Left lobe of liver (tissue), 2 donors: ENCODE data around the gene HIVEP3. TPM values are rescaled to one million over a fixed set of nuclear protein-coding genes. Genes with fewer than 3 reads are reported as not detected.

Experiments used
- ATAC-seq: fragments of 200-7000 bp; cut with Tn5 transposase; one replicate; pipeline ENCODE4 v1.9.1; 2020; ENCODE audit warnings: mild to moderate bottlenecking, moderate library complexity
- DNase-seq: peaks from one replicate; pipeline ENCODE4 v3.0.0-alpha.2; 2020; ENCODE audit warnings: low spot score
- total RNA-seq: library from RNA; stranded (reverse); gene quantifications from one replicate; pipeline ENCODE4 v1.2.1, GENCODE V29; 2021
- donor health status: DM: no; HTN: no; CAD: no; lungs with moderate emphysema.
- donor health status: DM: no; HTN: yes; CAD: no.

HIVEP3 gene
- total RNA-seq, 1 donor from 2014 or later, result 2.6 TPM

DNA sequence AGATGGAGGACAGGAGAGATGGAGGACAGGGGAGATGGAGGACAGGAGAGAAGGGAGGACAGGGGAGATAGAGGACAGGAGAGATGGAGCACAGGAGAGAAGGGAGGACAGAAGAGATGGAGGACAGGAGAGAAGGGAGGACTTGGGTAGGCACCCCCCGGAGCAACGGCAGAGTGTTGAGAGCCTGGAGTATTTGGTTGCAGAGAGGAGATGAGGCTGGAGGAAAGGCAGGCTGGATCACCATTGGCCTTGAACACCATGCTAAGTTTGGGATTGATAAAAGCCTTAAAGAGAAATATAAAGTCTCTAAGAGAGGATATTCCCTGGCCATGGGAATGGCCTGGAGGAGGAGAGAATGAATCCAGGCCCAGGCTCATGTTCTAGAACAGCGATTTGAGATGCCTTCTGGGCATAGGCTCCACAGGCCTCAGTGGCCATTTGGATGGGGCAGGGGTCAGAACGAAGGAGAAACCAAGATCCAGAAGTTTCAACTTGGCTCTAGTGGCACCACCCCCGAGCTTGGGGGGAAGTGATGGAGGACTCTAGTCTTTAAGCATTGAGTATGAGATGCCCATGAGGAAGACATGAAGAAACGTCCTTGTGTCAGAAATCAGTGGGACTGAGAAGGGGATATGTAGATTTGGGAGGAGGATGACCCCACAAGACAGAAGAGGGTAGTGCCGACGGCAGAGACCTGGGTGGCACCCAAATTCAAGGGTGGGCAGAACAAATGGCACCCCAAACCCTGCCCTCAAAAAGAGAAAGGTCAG is 386.3 kb downstream of the HIVEP3 start:
- DNase-seq, result no peak

DNA sequence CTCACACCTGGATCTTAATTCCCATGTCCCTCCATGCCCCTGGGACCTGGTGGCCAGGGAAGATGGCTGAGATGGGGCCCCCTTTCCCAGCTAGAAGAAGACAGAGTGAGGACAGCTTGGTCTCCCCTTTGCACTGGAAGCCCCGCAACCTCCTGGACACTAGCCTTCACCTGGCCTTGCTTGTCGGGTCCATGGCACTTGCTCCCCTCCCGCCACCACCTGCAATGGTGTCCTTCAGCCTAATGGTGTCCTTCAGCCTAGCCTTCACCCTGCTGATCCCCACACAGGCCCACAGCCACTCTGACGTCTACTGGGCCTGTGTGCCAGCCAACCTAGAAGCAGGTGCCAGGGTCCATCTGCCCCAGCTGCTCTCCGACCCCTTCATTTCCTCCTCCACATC is 388.3 kb downstream of the HIVEP3 start:
- ATAC-seq (no peak), DNase-seq (no peak)

More for the DNA sequence above, 386.3 kb downstream of the HIVEP3 start:
- ATAC-seq, result no peak

DNA sequence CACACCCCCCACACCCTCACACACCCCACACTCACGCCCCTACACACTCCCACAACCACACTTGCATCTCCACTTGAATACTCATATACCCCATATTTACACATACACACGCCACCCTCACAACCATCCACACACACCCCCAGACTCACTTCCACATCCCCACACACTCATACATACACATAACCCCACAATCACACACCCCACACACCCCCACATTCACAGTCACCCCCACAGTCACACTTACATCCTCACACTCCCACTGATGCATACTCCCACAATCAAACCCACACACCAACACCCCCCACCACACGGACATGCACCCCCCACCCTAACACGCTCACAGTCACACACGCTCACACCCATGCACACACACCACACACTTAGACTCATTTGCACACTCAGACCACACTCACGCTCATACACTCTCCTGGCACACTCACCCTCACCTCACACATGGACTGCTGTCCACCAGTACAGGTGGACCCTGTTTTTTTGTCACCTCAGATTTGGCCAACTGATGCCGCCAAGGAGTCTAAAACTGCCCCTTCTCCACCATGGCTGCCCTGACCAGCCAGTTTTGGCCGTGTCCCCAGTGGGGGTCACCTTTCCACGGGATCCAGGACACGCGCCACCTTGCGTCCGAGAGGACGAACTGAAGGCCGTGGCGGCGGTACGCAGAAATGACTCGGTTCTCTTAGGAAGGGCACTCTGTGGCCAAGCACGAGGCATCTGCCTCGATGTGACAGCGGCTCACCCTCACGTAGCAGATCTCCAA is 388.9 kb downstream of the HIVEP3 start:
- ATAC-seq, result no peak
- DNase-seq, result no peak

DNA sequence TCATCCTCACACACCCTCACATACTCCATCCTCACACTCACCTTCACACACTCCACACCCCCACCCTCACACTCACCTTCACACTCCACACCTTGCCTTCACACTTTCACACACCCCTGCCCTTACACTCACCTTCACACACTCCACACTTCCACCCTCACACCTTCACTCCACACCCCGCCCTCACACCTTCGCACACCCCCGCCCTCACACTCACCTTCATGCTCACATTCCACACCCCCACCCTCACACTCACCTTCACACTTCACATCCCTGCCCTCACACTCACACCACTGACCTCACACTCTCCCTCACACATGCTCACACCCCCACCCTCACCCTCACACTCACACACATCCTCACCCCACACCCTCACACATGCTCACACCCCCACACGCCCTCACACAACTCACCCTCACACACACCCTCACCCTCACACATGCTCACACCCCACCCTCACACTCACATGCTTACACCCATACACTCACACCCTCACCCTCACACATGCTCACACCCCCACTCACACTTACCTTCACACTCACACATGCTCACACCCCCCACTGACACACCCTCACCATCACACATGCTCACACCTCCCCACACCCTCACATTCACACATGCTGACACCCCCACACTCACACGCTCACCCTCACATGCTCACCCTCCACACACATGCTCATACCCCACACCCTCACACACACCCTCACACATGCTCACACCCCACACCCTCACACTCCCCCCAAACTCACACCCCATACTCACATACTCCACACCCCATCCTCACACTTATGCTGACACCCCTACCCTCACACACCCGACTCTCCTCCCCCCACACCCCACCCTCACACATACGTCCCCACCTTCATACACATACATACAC is 389.8 kb downstream of the HIVEP3 start:
- ATAC-seq, result no peak

DNA sequence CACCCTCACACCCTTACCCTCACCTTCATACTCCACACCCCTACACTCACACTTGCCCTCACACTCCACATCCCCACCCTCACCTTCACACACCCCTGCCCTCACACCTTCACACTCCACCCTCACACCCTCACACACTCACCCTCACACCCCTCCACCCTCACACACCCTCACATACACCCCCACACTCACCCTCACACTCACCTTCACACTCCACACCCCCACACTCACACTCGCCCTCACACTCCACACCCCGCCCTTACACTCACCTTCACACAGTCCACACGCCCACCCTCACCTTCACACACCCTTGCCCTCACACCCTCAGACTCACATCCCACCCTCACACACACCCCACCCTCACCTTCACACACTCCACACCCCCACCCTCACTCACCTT is 390.6 kb downstream of the HIVEP3 start:
- DNase-seq (no peak), ATAC-seq (no peak)

More for the DNA sequence above, 389.8 kb downstream of the HIVEP3 start:
- DNase-seq, result no peak

DNA sequence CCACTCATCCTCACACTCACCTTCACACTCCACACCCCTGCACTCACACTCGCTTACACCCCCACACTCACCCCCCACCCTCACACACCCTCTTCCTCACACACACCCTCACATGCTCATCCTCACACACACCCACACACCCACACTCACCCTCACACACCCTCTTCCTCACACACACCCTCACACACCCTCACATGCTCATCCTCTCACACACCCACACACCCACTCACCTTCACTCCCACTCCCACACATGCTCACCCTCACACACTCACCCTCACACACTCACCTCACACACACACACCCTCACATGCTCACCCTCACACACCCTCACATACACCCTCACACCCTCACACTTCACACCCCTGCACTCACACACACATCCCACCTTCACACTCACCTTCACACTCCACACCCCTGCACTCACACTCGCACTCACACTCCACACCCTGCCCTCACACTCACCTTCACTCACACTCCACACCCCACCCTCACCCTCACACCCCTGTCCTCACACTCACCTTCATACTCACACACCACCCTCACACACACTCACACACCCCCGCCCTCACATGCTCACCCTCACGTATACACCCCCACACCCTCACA is 391.7 kb downstream of the HIVEP3 start:
- no peak for DNase-seq
- ATAC-seq, result no peak

DNA sequence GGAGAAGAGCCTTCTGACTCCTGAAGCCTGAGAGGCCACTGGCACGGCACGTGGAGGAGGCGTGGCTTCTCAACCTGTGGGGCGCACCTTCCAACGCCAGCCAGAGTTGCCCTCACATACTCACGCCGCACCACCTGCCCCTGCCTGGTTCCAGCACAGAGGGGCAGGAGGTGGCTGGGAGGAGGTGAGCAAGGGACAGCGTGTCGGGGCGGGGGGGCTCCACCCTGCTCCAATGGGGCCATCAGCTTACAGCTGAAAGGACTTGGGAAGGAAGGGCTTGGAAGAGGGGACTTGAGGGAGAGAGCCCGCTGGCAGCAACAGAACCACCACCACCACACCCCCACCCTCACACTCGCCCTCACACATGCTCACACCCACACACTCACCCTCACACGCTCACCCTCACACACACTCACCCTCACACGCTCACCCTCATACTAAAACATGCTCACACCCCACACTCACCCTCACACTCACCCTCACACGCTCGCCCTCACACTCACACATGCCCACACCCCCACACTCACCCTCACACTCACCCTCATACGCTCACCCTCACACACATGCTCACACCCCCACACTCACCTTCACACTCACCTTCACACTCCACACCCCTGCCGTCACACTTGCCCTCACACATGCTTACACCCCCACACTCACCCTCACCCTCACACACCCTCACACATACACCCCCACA is 392.7 kb downstream of the HIVEP3 start:
- ATAC-seq, result no peak
- no peak for DNase-seq

DNA sequence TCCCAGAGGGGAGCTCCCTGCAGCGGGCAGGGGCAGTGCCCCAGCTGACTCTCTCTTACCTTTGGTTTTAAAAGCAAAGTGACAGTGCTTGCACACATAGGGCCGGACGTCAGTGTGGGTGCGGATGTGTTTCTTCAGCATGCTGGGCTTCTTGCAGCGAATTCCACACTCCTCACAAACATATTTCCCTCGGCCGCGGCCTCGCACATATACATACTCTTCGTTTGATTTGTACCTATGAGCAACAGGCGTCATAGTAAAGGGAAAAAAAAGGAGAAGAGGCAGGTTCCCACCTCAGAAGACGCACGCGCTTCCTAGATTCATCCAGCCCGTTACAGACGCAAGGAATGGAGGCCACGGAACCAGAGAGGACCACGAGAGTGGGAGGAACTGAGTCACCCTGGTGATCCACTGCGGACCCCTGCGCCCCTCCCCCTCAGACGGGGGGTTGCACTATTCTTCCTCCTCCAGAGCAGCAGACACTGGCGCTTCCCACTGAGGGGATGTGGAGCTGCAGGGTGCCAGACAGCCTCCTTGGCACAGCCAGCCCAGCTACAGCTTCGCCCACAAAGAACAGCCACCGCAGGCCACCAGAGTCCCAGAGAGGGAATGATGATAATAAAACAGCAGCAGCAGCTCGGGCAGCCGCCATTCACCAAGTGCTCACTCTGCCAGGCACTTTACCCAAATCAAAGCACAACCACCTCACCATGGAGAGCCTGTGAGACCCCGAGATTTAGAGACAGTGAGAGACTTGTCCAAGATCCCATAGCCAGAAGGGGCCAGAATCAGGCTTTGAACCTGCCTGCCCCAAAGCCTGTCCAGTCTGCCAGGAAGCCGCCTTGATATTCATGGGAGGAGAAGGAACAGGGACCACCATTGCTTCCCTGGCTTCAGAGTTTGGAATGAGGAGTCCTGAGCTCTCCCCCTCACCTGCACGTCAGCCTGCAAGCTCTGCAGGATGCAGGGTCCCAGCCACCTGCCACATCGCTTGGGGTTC is 393.7 kb downstream of the HIVEP3 start:
- DNase-seq (no peak), ATAC-seq (no peak)

DNA sequence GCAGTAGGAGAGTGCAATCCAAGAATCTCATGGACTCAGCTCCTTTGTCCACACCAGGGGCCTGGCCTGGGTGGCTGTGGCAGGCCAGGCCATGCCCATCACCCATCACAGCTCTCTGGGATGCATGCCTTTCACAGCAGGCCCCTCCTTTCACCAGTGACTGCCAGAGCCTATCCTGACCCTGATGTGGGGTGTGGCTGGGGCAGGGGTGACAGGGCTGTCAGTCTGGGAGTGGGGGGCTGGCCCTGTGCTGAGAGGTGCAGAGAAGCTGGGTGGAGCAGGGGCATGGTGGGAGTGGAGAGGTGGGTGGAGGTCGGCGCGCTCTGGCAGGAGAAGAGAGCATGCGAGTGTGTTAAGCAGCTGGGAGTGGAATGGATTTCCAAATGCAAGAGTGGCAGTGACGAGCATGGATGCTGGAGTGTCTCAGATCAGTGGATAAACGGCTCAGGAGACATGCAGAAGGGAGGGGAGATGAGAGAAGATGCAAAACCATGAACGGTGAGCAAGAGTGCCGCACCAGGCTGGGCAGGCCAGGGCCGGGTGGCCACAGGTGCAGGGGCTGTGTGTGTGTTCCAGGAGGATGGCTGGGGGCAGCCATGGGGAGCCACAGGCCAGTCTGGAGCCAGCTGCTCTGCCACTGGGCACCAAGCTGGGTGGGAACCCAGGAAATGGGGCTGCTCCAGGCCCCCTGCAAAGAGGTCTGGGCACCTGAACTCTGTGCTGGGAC is 394.6 kb downstream of the HIVEP3 start:
- DNase-seq, result no peak
- ATAC-seq, result no peak

DNA sequence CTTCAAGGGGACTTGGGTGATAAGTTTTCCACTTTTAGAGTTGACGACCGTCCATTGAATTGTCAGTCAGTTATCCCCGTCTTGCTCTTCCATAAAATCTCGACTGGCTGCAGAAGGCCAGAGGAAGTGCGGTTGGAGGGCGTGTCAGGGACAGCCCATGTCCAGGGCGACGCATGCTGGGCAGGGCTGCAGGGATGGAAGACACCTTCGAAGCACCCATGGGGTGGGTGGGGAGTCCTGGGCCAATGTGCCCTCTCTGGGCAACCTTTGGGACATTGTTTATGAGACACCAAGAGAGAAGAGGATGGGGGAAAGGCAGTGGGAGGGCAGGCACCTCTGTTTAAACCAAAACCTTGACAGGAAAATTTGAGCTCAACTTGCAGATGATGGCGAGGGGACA is 395.7 kb downstream of the HIVEP3 start:
- ATAC-seq (no peak), DNase-seq (no peak)

DNA sequence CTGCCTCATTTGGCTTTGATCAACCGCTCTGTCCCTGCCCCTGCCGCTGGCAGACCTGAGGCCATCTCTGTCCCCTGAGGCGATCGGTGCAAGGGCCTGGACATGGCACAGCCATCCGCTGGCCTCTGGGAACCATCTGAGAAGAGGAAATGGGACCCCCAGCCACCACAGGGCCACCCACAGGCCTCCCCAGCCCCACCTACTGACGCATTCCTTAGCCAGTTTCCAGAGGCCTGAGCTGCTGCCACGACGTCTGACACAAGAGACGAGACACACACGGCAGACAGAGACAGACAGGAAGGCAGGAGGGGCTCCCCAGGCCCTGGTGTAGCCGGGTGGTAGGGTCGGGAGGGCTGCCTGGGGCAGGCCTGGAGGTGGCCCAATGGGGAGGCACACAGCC is 397.0 kb downstream of the HIVEP3 start:
- DNase-seq (no peak), ATAC-seq (no peak)

DNA sequence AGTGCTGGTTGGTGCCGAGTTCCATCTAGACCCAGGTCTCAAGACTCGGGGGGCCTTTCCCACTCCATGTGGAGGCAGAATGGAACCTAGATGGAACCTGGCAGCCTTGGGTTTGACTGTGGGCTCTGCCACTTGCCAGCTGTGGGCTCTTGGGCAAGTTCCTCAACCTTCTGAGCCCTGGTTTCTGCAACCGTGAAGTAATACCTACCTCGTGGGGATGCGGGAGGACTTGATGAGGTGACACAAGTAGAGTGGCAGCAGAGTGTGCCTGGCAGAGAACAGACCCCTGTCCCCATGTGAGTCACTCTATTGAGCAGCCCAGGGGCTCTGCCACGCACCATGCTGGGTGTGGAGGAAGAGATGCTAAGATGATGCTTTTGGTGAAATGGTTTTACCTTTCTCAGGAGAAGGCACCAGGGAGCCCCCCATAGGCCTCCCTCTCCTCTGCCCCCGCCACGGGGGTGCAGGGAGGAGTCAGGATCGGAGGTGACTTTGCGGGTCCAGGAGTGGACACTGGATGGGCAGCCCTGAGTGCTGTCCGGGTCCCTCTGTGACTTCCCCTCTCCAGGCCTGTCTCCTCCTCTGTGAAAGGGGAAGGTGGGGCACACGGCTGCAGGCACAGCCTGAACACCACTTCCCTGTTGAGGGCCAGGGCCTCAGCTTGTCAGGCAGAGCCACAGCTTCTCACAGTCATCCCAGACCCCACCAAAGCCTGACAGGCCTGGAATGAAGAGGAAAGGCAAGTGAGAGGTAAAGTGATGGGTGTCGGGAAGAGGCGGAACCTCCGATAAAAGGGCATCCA is 397.6 kb downstream of the HIVEP3 start:
- DNase-seq (no peak), ATAC-seq (no peak)

DNA sequence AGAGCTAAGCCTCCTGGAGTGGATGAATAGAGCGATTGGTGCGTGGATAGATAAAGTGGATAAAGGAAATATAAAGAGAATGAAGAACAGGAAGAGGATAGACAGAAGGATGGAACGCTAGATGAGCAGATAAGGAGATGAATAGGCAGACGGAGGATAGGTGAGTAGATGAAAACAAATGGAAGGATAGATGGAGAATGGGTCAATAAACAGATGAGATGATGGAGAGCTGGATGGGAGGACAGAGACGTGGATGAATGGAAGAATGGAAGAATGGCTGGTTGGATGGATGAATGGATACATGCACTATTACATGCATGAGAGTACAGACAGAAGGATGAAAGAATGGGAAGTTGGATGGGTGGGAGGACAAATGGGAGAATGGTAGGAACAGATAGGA is 399.1 kb downstream of the HIVEP3 start:
- ATAC-seq, result no peak
- DNase-seq, result no peak

DNA sequence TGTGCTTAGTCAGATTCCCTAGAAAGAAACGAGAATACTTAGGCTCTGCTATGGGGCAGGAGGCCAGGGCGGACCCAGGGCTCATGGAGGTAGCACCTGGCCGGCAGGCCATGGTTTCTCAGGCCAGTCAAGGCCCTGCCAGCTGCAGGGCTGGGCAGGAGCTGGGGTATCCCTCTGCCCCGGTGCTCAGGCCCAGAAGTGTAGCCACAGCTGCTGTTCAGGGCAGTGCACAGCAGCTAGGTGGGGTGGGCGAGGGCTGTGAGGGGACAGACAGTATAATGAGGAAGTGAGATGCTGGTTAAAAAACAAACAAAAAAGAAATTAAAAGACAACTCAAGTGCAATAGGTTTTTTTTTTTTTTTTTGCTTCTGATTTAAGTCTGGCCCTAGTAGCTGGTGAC is 400.3 kb downstream of the HIVEP3 start:
- DNase-seq (no peak), ATAC-seq (no peak)

DNA sequence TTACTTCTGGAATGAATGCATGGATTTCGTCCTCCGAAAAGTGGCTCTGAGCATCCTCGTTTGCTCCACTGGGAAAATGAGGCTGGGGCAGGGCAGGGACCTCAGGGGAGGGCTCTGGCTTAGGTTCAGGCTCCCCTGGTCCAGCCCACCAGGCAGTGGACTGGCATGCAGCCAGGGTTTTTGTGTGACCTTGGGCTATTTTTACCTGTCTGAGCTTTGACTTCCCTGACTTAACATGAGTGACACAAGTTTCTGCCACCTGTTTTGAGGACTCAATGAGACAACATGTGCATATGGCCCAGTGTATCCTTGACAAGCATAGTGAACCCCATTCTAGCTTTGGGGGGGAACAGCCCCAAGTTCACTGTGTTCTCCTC is 401.7 kb downstream of the HIVEP3 start:
- ATAC-seq, result no peak
- DNase-seq, result no peak

DNA sequence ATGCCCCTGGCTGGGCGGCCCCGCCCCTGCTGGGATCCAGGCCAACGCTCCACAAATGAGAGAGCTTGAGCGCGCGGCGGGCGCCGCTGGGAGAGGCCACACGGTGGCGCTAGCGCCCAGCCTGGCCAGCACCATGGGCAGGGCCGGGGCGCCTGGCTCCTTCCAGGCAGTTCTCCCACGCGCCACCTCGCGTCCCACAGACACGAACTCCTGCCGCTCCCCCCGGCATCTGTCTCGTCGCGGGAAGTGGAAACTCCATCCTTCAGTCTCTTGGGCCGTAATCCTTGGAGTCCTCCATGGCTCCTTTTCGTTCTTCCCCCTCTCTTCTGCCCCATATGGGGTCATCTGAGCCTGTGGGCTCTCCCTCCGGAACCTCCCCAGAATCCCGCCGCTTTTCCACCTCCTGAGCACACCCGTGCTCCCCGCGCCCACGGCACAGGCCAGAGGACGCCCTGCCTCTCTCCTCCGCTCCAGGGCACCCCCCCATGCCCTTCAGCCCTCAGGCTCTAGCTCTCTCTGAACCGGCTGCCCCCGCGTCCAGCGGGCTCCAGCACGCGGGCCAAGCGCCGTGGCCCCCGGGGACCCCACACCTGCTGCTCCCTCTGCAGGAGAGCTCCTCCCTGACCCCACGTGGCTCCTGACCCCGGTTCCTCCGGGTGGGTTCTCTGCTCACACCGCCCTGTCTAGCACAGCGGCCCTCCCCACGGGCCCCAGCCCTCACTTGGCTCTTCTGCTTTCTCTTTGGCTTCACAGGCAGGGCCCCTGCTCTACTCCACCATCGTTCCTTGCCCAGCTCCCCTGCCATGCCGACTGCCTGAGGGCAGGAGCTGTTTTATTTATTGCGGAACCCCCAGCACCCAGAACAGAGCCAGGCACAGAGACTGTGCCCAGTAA is 402.3 kb downstream of the HIVEP3 start:
- peak; percentile 95 for ATAC-seq
- DNase-seq, result peak; percentile 90

DNA sequence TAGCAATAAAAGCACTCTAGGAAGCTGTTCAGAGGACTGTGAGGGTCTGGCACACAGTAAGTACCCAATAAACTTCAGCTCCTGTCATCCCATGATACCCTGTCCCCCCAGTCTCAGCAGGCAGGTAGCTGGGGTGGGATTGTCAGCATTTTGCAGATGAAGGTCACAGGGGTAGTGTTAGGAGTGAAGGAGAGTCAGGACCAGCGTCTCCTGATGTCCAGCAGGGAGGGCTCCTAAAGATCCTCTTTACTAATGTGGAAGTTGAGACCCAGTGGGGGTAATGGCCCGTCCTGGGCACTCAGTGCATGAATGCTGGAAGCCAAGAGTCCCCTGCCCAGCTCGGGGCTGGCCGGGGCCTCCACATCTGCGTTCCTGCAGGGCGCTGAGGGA is 402.9 kb downstream of the HIVEP3 start:
- no peak for DNase-seq
- ATAC-seq, result no peak
